Type B pancreatic cell (in vitro differentiated cells): Measurements from ENCODE around the gene SPINT1. TPM values are rescaled to one million over a fixed set of nuclear protein-coding genes. Genes with fewer than 3 reads are reported as not detected.

Source experiments
- DNase-seq: peaks from one replicate; pipeline ENCODE4 v3.0.0; 2021; ENCODE audit warnings: mixed read lengths; ENCODE audit not compliant: unreplicated experiment; ENCODE audit errors: extremely low spot score
- H3K27ac Mint-ChIP-seq: 2 replicates; pipeline ENCODE4 v1.8.0; 2021; ENCODE audit warnings: mild to moderate bottlenecking, mixed read lengths
- H3K27me3 Mint-ChIP-seq: 2 replicates; pipeline ENCODE4 v1.8.0; 2021; ENCODE audit warnings: mixed read lengths
- H3K36me3 Mint-ChIP-seq: 2 replicates; pipeline ENCODE4 v1.8.0; 2021; ENCODE audit warnings: mixed read lengths
- H3K4me1 Mint-ChIP-seq: one replicate; pipeline ENCODE4 v1.8.0; 2021; ENCODE audit warnings: mixed read lengths; ENCODE audit not compliant: unreplicated experiment
- H3K4me3 Mint-ChIP-seq: 2 replicates; pipeline ENCODE4 v1.8.0; 2021; ENCODE audit warnings: mild to moderate bottlenecking, mixed read lengths
- H3K9me3 Mint-ChIP-seq: 2 replicates; pipeline ENCODE4 v1.8.0; 2021; ENCODE audit warnings: mixed read lengths
- CTCF ChIP-seq: fragments of 200-600 bp; sonication (generic); conservative IDR thresholded peaks from 2 replicates; pipeline ENCODE4 v1.5.0; 2021; ENCODE audit warnings: antibody characterized with exemption, mild to moderate bottlenecking
- total RNA-seq: library from RNA; stranded (reverse); gene quantifications from 2 replicates; pipeline ENCODE4 v1.2.1, GENCODE V29; 2021; ENCODE audit warnings: low replicate concordance

The SPINT1 gene
- total RNA-seq, 1 donor from 2014 or later: 156 TPM

GRCh38 chr15:40825661-40826422 lies 18.0 kb upstream of the SPINT1 start:
- no peak overlapping the region for H3K4me3 Mint-ChIP-seq
- peak overlapping the region; percentile 2 for H3K27ac Mint-ChIP-seq
- no peak for TF ChIP-seq CTCF
- no peak for DNase-seq
- no peaks in the 10 kb centered on the region for H3K9me3 Mint-ChIP-seq
- H3K36me3 Mint-ChIP-seq: no peaks in the 10 kb centered on the region
- no peaks in the 10 kb centered on the region for H3K27me3 Mint-ChIP-seq
- peaks cover 7% of the 10 kb centered on the region for H3K4me1 Mint-ChIP-seq

- no peak overlapping the region for H3K4me3 Mint-ChIP-seq
- no peak for TF ChIP-seq CTCF
- H3K36me3 Mint-ChIP-seq: no peaks in the 10 kb centered on the region
- H3K4me1 Mint-ChIP-seq: peaks cover 7% of the 10 kb centered on the region
- DNase-seq: no peak
- no peaks in the 10 kb centered on the region for H3K9me3 Mint-ChIP-seq
- H3K27me3 Mint-ChIP-seq: no peaks in the 10 kb centered on the region
- H3K27ac Mint-ChIP-seq: no peak overlapping the region
These were observed 17.3 kb upstream of the SPINT1 start for GRCh38 chr15:40826423-40827075.

- peaks cover 7% of the 10 kb centered on the region for H3K4me1 Mint-ChIP-seq
- no peak for DNase-seq
- no peaks in the 10 kb centered on the region for H3K27me3 Mint-ChIP-seq
- no peak within 1 kb of the TSS for H3K27ac Mint-ChIP-seq
- no peaks in the 10 kb centered on the region for H3K9me3 Mint-ChIP-seq
- no peak within 1 kb of the TSS for H3K4me3 Mint-ChIP-seq
- TF ChIP-seq CTCF: no peak
- H3K36me3 Mint-ChIP-seq: peaks cover 7% of the 10 kb centered on the region
These were observed 15.3 kb upstream of the SPINT1 start, which contains the start of gene PPP1R14D for GRCh38 chr15:40828447-40829036. PPP1R14D (minus strand) TSS chr15:40828708; CDS start chr15:40828641, 67 bp downstream.

- Mint-ChIP-seq H3K4me1 (peaks cover 7% of the 10 kb centered on the region), H3K9me3 (no peaks in the 10 kb centered on the region), H3K36me3 (peaks cover 7% of the 10 kb centered on the region), H3K4me3 (no peak overlapping the region), H3K27ac (no peak overlapping the region), H3K27me3 (no peaks in the 10 kb centered on the region)
- no peak for TF ChIP-seq CTCF
- DNase-seq: no peak
These were observed 14.7 kb upstream of the SPINT1 start for GRCh38 chr15:40829115-40829514.

GRCh38 chr15:40830884-40831283 lies 13.0 kb upstream of the SPINT1 start:
- peaks cover 2% of the 10 kb centered on the region for H3K4me1 Mint-ChIP-seq
- no peak overlapping the region for H3K27ac Mint-ChIP-seq
- TF ChIP-seq CTCF: no peak
- no peaks in the 10 kb centered on the region for H3K9me3 Mint-ChIP-seq
- no peak overlapping the region for H3K4me3 Mint-ChIP-seq
- DNase-seq: no peak
- H3K27me3 Mint-ChIP-seq: no peaks in the 10 kb centered on the region
- H3K36me3 Mint-ChIP-seq: peaks cover 7% of the 10 kb centered on the region
